ENCODE data around the gene CD47.

The CD47 gene

DNA sequence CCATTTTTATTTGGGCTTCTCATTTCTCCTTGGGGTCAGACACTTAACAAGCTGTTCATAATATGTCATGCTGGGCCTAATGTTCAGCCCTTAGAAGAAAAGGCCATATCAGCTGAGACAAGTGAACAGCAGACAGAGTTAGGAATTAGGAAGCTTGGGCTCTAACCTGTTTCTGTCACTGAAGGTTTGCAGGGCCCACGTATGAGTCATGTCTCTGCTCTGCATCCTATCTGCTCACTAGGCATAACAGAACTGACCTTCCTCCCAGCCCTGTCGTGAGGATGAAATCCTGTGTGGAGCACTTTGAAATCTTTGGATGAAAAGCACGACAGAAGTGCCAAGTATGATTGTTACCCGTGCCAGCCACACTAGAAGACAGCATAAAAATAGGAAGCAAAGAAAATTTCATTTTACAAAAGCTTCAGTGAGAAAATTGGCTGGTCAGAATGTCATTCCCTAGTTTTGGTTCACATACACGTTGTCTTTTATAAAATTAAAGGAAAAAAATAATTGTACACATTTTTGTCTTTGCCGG is 26.5 kb upstream of the CD47 start:
- no peak for DNase-seq (ENCODE audit: low read depth in 2 of 2)

- no peak for DNase-seq (ENCODE audit: low read depth in 2 of 2)
Measured at GRCh38 chr3:108114423-108115065, 23.7 kb upstream of the CD47 start.

- no peak for DNase-seq (ENCODE audit: low read depth in 2 of 2)
Measured at GRCh38 chr3:108113975-108114374, 23.1 kb upstream of the CD47 start.

DNA sequence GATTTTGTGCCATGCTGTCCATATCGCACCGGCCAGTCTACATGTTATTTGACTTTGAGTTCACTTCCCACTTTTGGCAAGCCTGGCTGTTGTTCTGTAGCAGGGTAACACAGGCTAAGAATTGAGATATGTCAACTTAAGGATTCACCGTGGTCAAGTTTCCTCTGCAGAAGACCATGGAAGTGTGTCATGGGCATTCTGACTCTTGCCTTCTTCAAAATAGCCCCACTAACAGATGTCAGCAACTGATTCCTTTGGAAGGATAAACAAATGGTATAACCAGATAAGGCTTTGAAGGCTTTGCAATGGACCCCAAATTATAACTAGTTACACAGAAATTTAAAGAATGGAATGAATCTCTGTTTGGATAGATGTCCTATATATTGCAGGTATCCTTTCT is 20.1 kb upstream of the CD47 start:
- DNase-seq (ENCODE audit: low read depth in 2 of 2): no peak

DNA sequence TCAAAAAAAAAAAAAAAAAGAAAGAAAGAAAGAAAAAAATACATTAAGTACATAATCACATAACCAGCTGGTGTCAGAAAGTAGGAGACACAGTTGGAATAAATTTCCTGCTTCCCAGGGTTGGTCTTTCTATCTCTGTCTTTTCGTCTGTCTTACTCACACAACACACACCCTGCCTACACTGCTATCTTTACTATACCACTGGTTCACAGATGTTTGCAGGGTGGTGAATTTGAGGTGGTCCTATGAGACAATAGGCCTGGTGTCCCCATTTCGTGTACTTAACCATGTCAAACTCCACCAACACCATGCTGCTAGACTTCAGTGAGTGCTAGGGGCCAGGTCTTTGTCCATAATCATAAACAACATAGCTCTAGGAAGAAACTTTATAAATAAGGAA is 17.6 kb upstream of the CD47 start:
- no peak for DNase-seq (ENCODE audit: low read depth in 2 of 2)

GRCh38 chr3:108106449-108106848 is 15.6 kb upstream of the CD47 start:
- no peak for DNase-seq (ENCODE audit: low read depth in 2 of 2)

- DNase-seq (ENCODE audit: low read depth in 2 of 2): no peak
Measured at GRCh38 chr3:108106031-108106430, 15.2 kb upstream of the CD47 start.

GRCh38 chr3:108103886-108104797 is 13.3 kb upstream of the CD47 start:
- no peak for DNase-seq (ENCODE audit: low read depth in 2 of 2)

- DNase-seq (ENCODE audit: low read depth in 2 of 2): no peak
Measured at GRCh38 chr3:108103040-108103751, 12.4 kb upstream of the CD47 start.

DNA sequence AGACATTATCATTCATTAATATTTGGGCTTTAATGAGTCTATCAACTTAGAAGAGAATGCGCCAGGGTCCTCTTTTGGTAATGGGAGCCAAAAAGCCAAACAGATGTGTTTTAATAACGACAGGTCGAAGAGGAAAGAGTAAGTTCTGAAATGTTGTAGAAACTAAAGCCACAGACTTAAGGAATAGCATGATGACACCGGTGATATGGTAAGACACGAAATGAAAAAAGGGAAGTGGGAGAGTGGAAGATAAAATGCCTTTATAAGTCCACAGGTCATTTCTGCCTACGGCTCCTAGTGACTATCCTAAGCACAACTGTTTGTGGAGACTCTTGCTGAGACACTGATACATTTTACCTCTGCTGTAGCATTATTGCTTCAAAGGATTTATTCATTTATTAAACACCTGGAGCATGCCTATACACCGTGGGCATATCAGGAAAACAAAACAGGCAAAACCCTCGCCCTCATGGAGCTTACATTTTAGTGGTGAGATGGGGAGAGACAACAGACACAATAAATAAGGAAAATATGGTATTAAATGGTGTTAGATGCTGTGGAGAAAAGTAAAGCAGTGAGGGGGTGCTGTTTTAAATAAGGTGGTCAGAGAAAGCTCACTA is 11.7 kb upstream of the CD47 start:
- DNase-seq (ENCODE audit: low read depth in 2 of 2): no peak

DNA sequence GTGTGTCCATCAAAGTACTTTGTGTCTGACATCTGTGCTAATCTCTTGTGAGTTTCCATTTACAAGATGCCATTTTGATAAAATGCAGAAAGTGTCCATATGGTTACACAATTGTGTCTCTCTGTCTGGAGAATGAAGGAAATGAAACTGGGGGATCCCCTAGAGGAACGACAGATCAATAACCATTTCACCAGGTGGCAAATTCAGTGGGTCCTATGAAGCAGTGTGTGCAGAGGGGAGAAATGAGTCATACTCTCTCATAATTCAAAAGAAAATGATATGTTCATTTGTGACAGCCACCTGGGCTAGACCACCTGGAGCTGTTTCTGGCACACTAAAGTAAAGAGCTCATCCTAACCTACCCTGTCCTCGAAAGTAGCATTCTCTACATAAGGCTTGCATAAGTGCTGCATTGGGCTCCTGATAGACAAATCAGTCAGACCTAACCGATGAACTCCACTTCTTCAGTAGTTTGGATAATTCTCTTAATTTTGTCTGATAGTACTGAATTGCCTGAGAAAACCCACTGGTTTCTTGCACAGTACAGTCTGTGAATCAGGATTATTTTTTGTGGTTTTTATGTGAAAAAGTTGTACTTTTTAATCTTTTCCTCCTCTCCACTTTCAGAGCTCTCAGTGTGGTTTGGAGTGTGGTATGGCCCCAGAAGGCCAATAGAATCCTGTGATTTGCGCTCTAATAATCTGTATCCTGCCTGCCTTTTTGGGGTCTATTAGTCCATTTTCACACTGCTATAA is 10.3 kb upstream of the CD47 start:
- DNase-seq (ENCODE audit: low read depth in 2 of 2): no peak

GRCh38 chr3:108099679-108100428 is 9.0 kb upstream of the CD47 start:
- no peak for DNase-seq (ENCODE audit: low read depth in 2 of 2)

DNA sequence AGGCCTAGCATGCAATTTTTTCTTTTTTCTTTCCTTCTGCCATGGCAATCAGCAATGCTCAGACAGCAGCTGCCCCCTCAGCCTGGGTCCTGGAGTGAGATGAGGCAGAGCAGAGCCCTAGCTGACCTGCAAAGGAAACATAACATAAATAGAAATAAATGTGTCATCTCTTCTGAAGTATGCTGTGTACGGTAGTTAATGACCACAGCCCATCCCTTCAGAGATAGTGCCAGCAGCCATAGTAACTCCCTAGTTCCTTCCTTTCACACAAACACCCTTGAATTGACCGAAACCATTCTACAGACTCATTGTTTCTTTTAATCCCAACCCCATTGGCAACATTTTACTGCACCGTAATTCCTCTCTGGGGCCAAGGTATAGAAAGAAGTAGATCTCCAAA is 8.4 kb upstream of the CD47 start:
- no peak for DNase-seq (ENCODE audit: low read depth in 2 of 2)

DNA sequence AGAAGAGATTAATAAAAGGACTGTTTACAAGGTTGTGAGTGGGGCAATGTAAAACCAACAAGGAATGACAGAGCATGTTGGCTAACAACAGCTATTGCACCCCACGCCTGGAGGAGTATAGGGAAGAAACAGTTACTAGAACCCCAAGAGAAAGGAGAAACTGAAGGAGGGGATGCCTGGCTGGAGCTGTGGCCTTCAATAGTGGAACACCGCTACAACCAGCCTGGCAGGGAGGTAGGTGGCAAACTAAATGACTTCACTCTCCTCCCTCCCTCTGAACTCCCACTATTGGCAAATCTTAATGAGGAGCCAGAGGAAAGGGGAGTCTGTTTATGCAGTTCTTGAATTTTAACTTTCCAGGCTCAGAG is 7.2 kb upstream of the CD47 start:
- DNase-seq (ENCODE audit: low read depth in 2 of 2): no peak

GRCh38 chr3:108097322-108098002 is 6.6 kb upstream of the CD47 start:
- DNase-seq (ENCODE audit: low read depth in 2 of 2): no peak

DNA sequence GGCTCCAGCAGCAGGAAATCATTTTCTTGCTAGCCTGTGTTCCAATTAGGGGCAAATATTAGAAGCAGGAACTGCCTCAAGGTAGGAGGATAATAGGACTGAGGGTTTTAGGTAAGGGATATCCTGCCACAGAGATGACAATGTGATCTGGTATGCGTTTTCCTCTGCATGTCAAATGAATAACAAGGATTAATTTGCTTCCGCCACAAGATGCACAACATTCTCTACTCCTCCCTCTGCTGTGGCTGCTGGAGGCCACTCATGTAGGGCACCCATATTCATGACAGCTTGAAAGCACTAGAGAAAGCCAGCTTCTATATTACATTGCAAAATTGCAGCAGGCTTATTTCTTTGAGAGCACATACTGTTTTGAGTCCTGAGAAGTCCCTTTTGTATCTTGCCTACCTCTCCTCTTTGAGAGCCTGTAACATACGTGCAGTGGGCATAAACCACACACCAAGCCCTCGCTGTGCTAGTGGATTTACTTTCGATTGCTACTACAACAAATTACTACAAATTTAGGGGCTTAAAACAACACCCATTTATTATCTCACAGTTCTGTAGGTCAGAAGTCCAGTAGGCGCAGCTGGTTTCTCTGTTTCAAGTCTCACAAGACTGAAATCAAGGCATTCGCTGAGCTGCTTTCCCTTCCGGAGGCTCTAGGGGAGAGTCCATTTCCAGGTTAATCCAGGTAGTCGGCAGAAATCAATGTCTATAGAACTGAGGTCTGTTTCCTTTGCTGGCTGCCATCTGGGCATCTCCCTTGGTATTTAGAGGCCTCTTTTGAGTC is 5.9 kb upstream of the CD47 start:
- no peak for DNase-seq (ENCODE audit: low read depth in 2 of 2)

GRCh38 chr3:108093616-108094015 is 2.8 kb upstream of the CD47 start:
- no peak for DNase-seq (ENCODE audit: low read depth in 2 of 2)

- no peak for DNase-seq (ENCODE audit: low read depth in 2 of 2)
Measured at GRCh38 chr3:108093021-108093420, 2.2 kb upstream of the CD47 start.

GRCh38 chr3:108092501-108092900 is 1.7 kb upstream of the CD47 start:
- no peak for DNase-seq (ENCODE audit: low read depth in 2 of 2)

Measured in activated CD8-positive, alpha-beta memory T cell treated with anti-CD3 and anti-CD28 coated beads for 4 hours (primary cell).